Ishikawa (cell line): ENCODE measurements around the gene COMMD1.

Experiments
- CEBPB ChIP-seq: IDR thresholded peaks from 2 replicates; pipeline ENCODE4 v1.6.1; 2012
- CREB1 ChIP-seq: IDR thresholded peaks from 2 replicates; pipeline ENCODE4 v1.6.1; 2012; ENCODE audit warnings: low read depth
- EGR1 ChIP-seq: IDR thresholded peaks from 2 replicates; pipeline ENCODE4 v1.6.1; 2012
- EP300 ChIP-seq: IDR thresholded peaks from 2 replicates; pipeline ENCODE4 v1.6.1; 2012; ENCODE audit warnings: borderline replicate concordance
- FOXM1 ChIP-seq: IDR thresholded peaks from 2 replicates; pipeline ENCODE4 v1.6.1; 2012; ENCODE audit warnings: low read depth, borderline replicate concordance
- MAX ChIP-seq: IDR thresholded peaks from 2 replicates; pipeline ENCODE4 v1.6.1; 2012
- NFIC ChIP-seq: IDR thresholded peaks from 2 replicates; pipeline ENCODE4 v1.6.1; 2012
- RAD21 ChIP-seq: IDR thresholded peaks from 2 replicates; pipeline ENCODE4 v1.6.1; 2012; ENCODE audit warnings: low read depth
- REST ChIP-seq: IDR thresholded peaks from 2 replicates; pipeline ENCODE4 v1.6.1; 2012; ENCODE audit warnings: low read depth, mild to moderate bottlenecking
- TAF1 ChIP-seq: IDR thresholded peaks from 2 replicates; pipeline ENCODE4 v1.6.1; 2012; ENCODE audit warnings: low read depth, mild to moderate bottlenecking
- TCF12 ChIP-seq: IDR thresholded peaks from 2 replicates; pipeline ENCODE4 v1.6.1; 2012; ENCODE audit warnings: low read depth
- TEAD4 ChIP-seq: IDR thresholded peaks from 2 replicates; pipeline ENCODE4 v1.6.1; 2012
- USF1 ChIP-seq: IDR thresholded peaks from 2 replicates; pipeline ENCODE4 v1.6.1; 2012
- YY1 ChIP-seq: IDR thresholded peaks from 2 replicates; pipeline ENCODE4 v1.6.1; 2012; ENCODE audit warnings: low read depth
- ZBTB7A ChIP-seq: IDR thresholded peaks from 2 replicates; pipeline ENCODE4 v1.6.1; 2012; ENCODE audit warnings: low read depth

The COMMD1 gene

GRCh38 chr2:62109554-62109953 is 204.1 kb downstream of the COMMD1 start:
- TF ChIP-seq YY1 (no peak), RAD21 (no peak)

- TF ChIP-seq EP300 (no peak), NFIC (no peak), RAD21 (no peak), YY1 (no peak), TCF12 (no peak), CEBPB (no peak), TAF1 (no peak), TEAD4 (no peak), ZBTB7A (no peak), FOXM1 (no peak), MAX (no peak), USF1 (no peak), REST (no peak), EGR1 (no peak), CREB1 (no peak)
Observed at GRCh38 chr2:62110415-62111025, 205.0 kb downstream of the COMMD1 start.

- TF ChIP-seq USF1, result no peak
- no peak for TF ChIP-seq TAF1
Observed at GRCh38 chr2:62112179-62112578, 206.7 kb downstream of the COMMD1 start.

- TF ChIP-seq CREB1 (no peak), TEAD4 (no peak), MAX (no peak), RAD21 (no peak), REST (no peak), NFIC (no peak), CEBPB (no peak), TCF12 (no peak), EP300 (no peak)
Observed at GRCh38 chr2:62114564-62114963, 209.1 kb downstream of the COMMD1 start.

GRCh38 chr2:62116983-62117382 is 211.5 kb downstream of the COMMD1 start:
- TF ChIP-seq EP300 (no peak), USF1 (no peak), RAD21 (no peak), TCF12 (no peak), TEAD4 (no peak), CEBPB (no peak), TAF1 (no peak), YY1 (no peak), MAX (no peak), CREB1 (no peak), ZBTB7A (no peak), EGR1 (no peak), FOXM1 (no peak), REST (no peak)
